ENCODE results near the gene TNNI3K. TPM values are rescaled to one million over a fixed set of nuclear protein-coding genes. Genes with fewer than 3 reads are reported as not detected.

The TNNI3K gene
- total and polyA plus RNA-seq, 9 of the 15 experiments (the other 6 are each of a cell fraction or from before 2014, with no cell fraction given), result 0.21 to 0.53 (median 0.32) TPM; not detected in 5

GRCh38 chr1:74504933-74505512 lies 269.8 kb downstream of the TNNI3K start:
- intact Hi-C loops (cut with micrococcal nuclease), result no loop called here
- Histone ChIP-seq H3K36me3 (ENCODE audit: control insufficient read depth, insufficient read depth, low read length) (no peaks in the 10 kb centered on the region), H3K79me2 (ENCODE audit: control insufficient read depth, insufficient read depth, low read length) (no peaks in the 10 kb centered on the region), H3K9me1 (ENCODE audit: control insufficient read depth, insufficient read depth, low read length) (no peaks in the 10 kb centered on the region), H4K20me1 (replicated peaks; ENCODE audit: control insufficient read depth, insufficient read depth, low read length) (no peaks in the 10 kb centered on the region), H2AFZ (ENCODE audit: low read depth, low read length) (no peak overlapping the region), H3K9ac (ENCODE audit: insufficient read depth in 1 of 2, low read depth in 2 of 2, low read length in 2 of 2) (no peak overlapping the region), H3K4me3 (no peak overlapping the region), H3K27me3 (ENCODE audit: control insufficient read depth in 2 of 2, insufficient read depth in 2 of 2, low read length in 2 of 2) (no peaks in the 10 kb centered on the region), H3K27ac (ENCODE audit: extremely low read depth, low read depth, low read length) (no peak overlapping the region), H3K4me2 (ENCODE audit: insufficient read depth, low read length) (no peak overlapping the region), H3K9me3 (replicated peaks; ENCODE audit: control insufficient read depth, insufficient read depth, low read depth, low read length) (no peaks in the 10 kb centered on the region), H3K4me1 (replicated peaks in 1 of 2; ENCODE audit: control insufficient read depth in 2 of 2, insufficient read depth in 2 of 2, low read length in 2 of 2) (no peaks in the 10 kb centered on the region)
- ATAC-seq (no peak), FAIRE-seq (no peak), DNase-seq (ENCODE audit: extremely low read depth in 1 of 4, low spot score in 3 of 4) (no peak)
- BruUV-seq (replicated peaks), result no TSS peak
- POLR2A ChIA-PET, result no interaction called here
- under 1% methylated on average over 11 of the region's 11 CpGs for WGBS (ENCODE audit: insufficient coverage, low coverage, missing lambda C conversion rate)
- CTCF ChIA-PET (ENCODE audit: low intra/inter-chr PET ratio), result interaction anchor here (0.6 kb wide), 1 partner anchor 665 kb away, joined by 3 read pairs; no protein-coding TSS in a partner anchor
- in situ Hi-C loops (cut with MboI), result no loop called here
- no peak for TF ChIP-seq SRF (CRISPR knock-in tag; IDR thresholded peaks at IDR 0.05)
- no peak for TF ChIP-seq NCOA1 (IDR thresholded peaks at IDR 0.05; ENCODE audit: low read depth)
- TF ChIP-seq TBP (optimal IDR thresholded peaks at IDR 0.05; ENCODE audit: low read depth, low read length), result no peak
- no peak for TF ChIP-seq WHSC1 (IDR thresholded peaks at IDR 0.05; ENCODE audit: low read length)
- TF ChIP-seq ZNF324 (CRISPR knock-in tag; IDR thresholded peaks at IDR 0.05), result no peak
- no peak for TF ChIP-seq ATF3 (IDR thresholded peaks at IDR 0.05)
- no peak for TF ChIP-seq ATF3 (CRISPR knock-in tag; conservative IDR thresholded peaks at IDR 0.05)
- TF ChIP-seq RB1 (IDR thresholded peaks at IDR 0.05; ENCODE audit: low read depth), result no peak
- TF ChIP-seq POLR3A (IDR thresholded peaks at IDR 0.05; ENCODE audit: borderline replicate concordance, extremely low read depth, insufficient read depth, insufficient read length), result no peak
- no peak for TF ChIP-seq NFE2L1 (tag; IDR thresholded peaks at IDR 0.05; ENCODE audit: borderline replicate concordance, low read depth)
- TF ChIP-seq CSDE1 (IDR thresholded peaks at IDR 0.05), result no peak
- no peak for TF ChIP-seq KDM1A (IDR thresholded peaks at IDR 0.05)
- no peak for TF ChIP-seq ZFP30 (CRISPR knock-in tag; IDR thresholded peaks at IDR 0.05; ENCODE audit: borderline replicate concordance)
- no peak for TF ChIP-seq ARNT (IDR thresholded peaks at IDR 0.05)
- TF ChIP-seq ZMIZ1 (IDR thresholded peaks at IDR 0.05; ENCODE audit: low read depth in 2 of 2, low read length in 2 of 2), result no peak

All from K562 (cell line).